Testis (tissue), 2 donors: Measurements from ENCODE around the gene GRPR.

ENCODE experiments used
- POLR2A ChIP-seq: fragments of 450-650 bp; IDR thresholded peaks from one replicate; pipeline ENCODE4 v1.6.1; 2017; ENCODE audit warnings: antibody characterized with exemption, mild to moderate bottlenecking, moderate library complexity
- TF ChIP-seq, protein P1 (sequence below), 3 experiments: fragments of 450-650 bp in 2 of 3; fragments of 200-600 bp in 1 of 3; sonication (generic) in 1 of 3; IDR thresholded peaks; one replicate each; pipeline ENCODE4 v1.5.1; 2016 to 2019; ENCODE audit warnings: antibody characterized with exemption in 3 of 3, mild to moderate bottlenecking in 2 of 3, moderate library complexity in 1 of 3

- TF ChIP-seq, protein P1, sequence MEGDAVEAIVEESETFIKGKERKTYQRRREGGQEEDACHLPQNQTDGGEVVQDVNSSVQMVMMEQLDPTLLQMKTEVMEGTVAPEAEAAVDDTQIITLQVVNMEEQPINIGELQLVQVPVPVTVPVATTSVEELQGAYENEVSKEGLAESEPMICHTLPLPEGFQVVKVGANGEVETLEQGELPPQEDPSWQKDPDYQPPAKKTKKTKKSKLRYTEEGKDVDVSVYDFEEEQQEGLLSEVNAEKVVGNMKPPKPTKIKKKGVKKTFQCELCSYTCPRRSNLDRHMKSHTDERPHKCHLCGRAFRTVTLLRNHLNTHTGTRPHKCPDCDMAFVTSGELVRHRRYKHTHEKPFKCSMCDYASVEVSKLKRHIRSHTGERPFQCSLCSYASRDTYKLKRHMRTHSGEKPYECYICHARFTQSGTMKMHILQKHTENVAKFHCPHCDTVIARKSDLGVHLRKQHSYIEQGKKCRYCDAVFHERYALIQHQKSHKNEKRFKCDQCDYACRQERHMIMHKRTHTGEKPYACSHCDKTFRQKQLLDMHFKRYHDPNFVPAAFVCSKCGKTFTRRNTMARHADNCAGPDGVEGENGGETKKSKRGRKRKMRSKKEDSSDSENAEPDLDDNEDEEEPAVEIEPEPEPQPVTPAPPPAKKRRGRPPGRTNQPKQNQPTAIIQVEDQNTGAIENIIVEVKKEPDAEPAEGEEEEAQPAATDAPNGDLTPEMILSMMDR (IDR thresholded peaks at IDR 0.05) = peak; percentile 24 to 57 (median 45)
- TF ChIP-seq POLR2A = no peak
Observed at GRCh38 chrX:16123222-16123786, at the start of gene GRPR.
